ENCODE data around the gene ZNF217. TPM values are rescaled to one million over a fixed set of nuclear protein-coding genes. Genes with fewer than 3 reads are reported as not detected.
"Not testable (repeated sequence)": the region's sequence is repeated elsewhere in the genome, so short reads cannot be mapped to it uniquely, and the experiment has no call there.

Gene ZNF217
- polyA plus RNA-seq, 5 donors = 18.5 to 27.5 (median 26.3) TPM

DNA sequence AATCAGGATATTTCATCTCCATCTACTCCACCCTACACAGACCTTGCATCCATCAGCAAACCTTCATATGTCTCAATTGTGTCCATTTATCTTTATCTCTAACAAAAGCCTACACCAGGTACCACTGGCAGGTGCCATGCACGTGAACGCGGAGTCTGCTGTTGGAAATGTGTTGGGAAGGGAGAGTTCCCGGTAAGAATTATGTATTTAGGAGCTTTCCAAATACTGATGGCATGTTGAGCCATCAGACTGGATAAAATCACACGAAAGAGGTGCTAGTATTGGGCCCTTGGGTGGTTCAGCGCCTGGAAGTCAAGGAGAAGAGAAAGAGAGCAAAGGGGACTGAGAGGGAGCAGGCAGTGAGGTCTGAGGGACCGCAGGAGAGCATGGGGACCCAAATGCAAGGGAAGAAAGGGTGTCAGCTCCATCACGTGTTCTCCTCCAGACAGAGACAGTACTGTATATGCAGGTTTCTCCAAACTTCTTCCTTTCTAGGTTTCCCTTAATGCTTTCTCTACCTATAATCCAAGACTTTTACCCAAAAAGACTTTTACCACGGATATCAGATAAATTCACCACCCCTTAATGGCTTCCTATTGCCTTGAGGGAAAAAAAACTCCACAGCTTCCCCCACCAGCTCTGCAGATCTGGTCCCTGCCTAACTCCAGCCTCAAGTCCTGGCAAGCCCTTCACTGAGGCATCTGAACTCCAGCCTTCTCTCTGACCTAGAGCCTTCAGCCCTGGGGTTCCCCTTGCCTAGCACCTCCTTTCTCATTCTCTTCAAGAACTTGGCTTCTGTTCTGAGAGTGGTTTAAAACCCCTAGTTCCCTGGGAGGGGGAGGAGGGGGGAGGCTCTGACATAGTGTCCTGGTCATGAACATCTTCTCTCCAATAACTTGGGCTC, 4.8 kb upstream of the ZNF217 start:
- no peak for DNase-seq

GRCh38 chr20:53597521-53598120, 4.0 kb upstream of the ZNF217 start:
- DNase-seq = no peak

GRCh38 chr20:53597030-53597482, 3.4 kb upstream of the ZNF217 start:
- DNase-seq = no peak

DNA sequence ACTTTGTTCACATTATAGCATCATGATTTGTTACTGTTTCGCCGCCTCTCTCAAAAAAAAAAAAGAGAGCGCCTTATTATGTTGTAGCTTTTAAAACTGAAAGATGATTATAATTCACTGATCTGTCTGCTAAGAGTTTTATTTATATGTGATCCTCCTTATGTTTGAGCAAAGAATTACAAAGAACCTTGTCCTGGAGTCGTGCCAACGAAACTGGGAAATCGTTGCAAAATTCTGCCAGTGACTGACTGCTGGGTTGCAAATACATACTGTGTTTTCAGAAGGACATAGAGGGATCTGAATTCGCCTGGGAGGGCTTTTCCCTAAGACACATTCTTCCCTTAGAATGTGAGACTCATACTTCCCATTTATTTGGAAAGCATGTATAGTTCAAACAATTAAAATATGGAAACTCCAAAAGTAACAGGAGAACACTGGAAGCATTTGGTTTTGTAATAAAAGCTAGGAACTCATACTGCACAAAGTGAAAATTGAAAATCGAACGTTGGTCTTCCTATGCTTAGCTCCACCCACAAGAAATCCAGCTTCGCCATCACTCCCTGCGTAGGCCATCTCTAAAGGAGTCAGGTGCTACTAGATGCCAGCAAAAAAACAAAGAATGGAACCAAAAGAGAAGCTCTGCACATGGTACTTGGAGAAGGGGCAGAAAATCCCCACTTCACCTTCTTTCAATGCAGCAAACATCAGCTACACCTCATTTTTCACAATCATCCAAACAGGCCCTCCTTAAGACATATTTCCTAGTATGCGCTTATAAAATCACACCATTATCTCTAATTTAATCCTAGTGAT, 2.8 kb upstream of the ZNF217 start:
- not testable (repeated sequence) for DNase-seq

GRCh38 chr20:53595742-53596141, 2.1 kb upstream of the ZNF217 start:
- DNase-seq = not testable (repeated sequence)

DNA sequence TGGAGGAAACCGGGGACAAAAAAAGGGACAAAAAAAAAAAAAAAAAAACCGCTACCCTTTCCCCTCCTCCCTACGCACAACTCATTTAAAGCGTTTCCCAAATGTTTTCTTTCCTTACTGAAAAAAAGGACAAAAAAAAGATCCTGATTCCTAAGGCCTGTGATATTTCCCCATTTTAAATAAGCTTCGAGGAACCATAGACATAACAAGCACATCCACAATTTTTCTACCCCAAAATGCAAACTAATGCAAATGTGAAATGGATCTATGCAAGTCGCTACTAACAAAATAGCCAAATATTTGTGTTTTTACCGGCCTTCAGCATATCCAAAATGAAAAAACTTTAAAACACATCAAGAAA, 1.4 kb upstream of the ZNF217 start:
- DNase-seq = no peak

DNA sequence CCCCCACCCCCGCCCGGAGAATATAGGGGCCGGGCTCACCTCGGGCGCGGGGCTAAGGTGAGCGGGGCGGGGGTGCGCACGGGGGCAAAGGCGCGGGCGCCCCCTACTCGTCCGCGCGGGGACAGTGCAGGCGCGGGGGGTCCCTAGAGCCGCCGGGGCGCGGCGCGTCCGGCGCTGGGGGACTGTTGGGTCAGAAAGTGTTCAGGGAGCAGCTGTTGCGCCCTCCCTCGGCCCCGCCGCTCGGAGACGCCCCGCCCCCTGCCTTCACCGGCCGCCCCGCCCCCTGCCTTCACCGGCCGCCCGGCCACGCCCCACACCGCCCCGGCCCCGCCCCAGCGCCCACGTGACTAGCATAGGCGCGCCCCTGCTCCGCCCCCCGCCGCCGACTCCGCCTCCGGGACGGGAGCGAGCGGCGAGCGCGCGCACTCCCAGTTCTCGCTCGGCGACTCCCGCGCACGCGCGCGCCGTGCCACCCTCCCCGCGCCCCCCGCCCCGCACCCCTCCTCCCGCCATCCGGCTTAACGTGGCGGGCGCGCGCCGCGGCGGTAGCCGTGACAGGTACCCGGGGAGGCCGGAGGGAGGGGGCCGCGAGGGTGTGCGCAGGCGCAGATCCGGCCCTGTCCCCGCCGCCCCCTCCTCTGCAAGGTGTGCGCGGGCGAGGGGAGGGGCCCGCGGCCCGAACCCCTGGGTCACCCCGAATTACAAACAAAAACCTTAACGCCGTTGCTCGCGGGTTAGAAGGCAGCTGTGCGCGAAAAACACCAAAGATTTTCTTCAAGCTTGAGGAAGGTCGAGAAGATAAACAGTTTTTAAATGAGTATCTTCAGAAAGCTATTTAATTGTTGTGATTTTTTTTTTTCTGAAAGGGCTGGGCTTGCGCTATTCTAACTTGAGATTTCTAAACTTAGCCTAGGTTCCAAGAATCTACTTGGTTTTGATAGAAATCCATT, 704 bp upstream of the ZNF217 start:
- peak; percentile 91 to 92 for DNase-seq

- no peak for DNase-seq
These were observed 610 bp downstream of the ZNF217 start for GRCh38 chr20:53592992-53593465.

DNA sequence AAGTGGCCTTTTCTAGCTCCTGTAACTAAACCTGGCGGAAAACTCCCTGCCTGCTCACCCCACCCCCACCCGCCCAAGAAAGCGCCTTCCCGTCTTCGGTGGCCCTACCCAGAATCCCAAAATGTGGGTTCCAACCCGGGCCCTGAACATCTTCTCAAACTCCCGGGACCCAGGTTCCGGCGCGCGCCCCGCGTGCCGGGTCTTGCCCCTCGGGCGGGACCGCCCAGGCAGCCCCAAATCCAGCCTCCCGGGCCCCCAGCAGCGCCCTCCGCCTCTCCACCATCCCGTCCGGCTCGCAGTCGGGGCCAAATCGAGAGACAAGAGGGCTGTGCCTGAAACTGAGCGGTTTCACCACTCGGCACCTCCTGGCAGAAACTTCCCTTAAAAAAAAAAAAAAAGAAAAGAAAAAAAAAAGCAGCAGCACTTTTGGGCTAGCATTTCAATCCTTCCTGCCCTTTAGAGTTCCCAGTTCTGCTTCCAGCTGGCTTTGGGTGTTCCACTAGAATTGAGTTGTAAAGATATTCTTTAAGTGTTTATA, 1.1 kb downstream of the ZNF217 start:
- peak; percentile 64 to 76 for DNase-seq

- not testable (repeated sequence) for DNase-seq
These were observed 1.6 kb downstream of the ZNF217 start for GRCh38 chr20:53591941-53592441.

- DNase-seq = not testable (repeated sequence)
These were observed 2.4 kb downstream of the ZNF217 start for GRCh38 chr20:53591206-53591741.

- DNase-seq = not testable (repeated sequence)
These were observed 3.0 kb downstream of the ZNF217 start for GRCh38 chr20:53590608-53591007.

DNA sequence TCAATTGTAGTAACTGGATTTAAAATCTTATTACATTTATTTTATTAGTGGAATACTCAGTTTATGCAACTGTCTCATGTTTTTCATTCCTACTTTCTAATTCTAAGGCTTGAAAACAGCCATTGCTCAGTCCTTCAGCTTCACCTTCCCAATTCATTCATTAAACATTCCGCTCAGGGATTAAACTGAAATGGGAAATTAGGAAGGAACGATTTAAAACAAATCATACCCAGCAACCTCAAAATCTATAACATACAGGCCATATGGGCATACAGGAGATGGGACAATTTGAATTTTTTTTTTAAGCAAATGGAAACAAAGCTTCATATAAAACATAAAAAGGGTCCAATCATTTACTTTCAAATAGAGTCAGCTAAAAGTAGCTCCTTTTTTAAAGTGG, 3.5 kb downstream of the ZNF217 start:
- not testable (repeated sequence) for DNase-seq

DNA sequence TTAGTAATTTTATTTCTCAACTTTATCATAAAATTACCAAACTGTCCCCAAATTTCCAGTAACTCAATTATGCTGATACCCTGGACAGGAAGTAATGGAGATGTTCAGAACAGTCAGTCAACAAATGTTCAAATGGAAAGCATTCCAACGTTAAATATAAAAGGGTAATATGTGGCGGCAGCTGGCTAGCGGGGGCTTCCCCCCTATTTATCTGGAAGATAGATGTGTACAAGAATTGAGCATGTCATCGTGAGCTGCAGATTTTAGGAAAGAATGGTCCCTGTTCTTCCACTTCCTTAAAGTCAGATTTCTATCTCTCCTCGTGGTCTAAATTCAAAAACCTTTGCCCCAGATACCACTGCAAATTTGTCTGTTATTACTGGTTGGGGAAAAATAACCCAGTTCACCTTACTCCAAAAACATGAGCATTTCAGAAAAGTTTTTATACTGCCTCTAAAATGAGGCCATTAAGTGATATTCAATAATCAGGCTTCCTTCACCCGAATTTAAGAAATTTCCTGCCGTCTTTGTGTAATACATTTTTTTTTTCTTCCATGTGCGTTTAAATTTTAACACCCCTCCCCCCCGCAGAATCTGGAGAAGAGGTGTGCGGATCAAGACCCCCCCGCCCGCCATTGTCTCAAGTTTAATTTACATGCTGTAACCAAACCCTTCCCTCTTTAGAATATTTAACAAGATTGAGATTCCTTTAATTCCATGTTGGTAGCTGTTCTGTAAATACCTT, 4.1 kb downstream of the ZNF217 start:
- DNase-seq = not testable (repeated sequence)

DNA sequence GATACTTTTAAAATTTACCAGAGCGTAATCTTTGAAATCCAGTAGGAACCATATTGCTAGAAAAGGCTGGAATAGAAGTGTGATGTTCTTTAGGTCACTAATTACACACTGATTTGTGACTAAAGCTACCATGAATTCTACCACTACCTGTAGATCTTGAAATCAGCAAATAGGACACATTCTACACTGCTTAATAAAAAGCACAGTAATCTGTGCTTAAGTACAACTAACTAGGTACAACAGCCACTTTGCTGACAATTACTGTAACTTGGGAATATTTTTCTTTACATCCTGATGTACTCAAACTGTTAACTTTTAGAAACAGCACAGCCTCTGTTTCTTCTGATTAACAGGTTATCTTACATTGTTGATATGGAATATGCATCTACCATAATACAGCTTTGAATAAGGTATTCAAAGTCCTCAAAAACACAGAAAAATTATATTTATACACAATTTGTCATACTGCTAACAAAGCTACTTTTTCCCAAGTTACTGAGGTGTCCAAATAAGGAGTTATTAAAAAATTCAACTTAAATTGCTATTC, 6.4 kb downstream of the ZNF217 start:
- DNase-seq = not testable (repeated sequence)

- DNase-seq = no peak
These were observed 7.0 kb downstream of the ZNF217 start for GRCh38 chr20:53586640-53587039.

DNA sequence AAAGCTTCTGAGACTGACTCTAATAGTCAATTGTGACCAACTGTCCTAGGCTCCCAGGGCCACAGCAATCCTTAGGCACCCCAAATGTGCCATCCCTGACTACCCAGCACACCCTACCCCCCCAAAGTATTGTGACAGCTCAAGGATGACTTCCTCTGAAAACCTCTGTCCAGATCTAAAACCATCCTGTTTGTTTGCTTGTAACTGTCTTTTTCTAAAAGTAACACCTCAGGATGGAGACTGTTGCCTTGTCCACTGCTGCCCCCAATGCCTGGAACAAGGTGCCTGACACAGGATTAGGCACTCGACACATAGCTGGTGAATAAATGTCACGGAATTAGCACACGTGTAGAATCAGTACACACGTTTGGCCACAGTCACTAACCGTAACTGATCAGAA, 7.7 kb downstream of the ZNF217 start:
- not testable (repeated sequence) for DNase-seq

GRCh38 chr20:53585004-53585569, 8.6 kb downstream of the ZNF217 start:
- not testable (repeated sequence) for DNase-seq

DNA sequence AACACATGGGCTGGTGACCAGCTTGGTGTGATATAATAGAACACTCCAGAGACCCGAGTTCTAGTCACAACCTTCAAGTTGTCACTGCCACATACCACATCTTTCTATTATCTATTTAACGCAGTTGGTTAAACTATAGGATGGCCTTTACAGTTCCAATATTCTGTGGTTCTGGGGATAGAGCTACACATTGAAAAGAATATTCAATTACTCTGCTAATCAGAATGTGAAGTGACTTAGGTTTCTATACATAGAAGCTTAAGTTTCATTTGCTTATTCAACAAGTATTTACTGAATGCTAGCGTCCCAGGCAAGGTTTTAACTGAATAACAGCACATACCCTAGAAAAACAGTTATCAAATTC, 9.1 kb downstream of the ZNF217 start:
- DNase-seq = not testable (repeated sequence)
